Lower lobe of right lung (tissue), 2 donors: Measurements from ENCODE around the gene PECR. TPM values are rescaled to one million over a fixed set of nuclear protein-coding genes. Genes with fewer than 3 reads are reported as not detected.

Source experiments
- ATAC-seq, 2 donors: fragments of 200-7000 bp; cut with Tn5 transposase; one replicate each; pipeline ENCODE4 v1.9.1; 2020 to 2022; ENCODE audit warnings: mild to moderate bottlenecking in 2 of 2, moderate library complexity in 2 of 2
- DNase-seq: peaks from one replicate; pipeline ENCODE4 v3.0.0-alpha.2; 2020
- H3K27ac ChIP-seq: fragments of 200-600 bp; one replicate; pipeline ENCODE4 v1.8.0; 2022
- H3K27me3 ChIP-seq: fragments of 200-600 bp; one replicate; pipeline ENCODE4 v1.8.0; 2022; ENCODE audit warnings: low read depth
- H3K36me3 ChIP-seq: fragments of 200-600 bp; one replicate; pipeline ENCODE4 v1.8.0; 2022; ENCODE audit warnings: mild to moderate bottlenecking
- H3K4me1 ChIP-seq: fragments of 200-600 bp; one replicate; pipeline ENCODE4 v1.8.0; 2022
- H3K4me3 ChIP-seq: fragments of 200-600 bp; one replicate; pipeline ENCODE4 v1.8.0; 2022; ENCODE audit warnings: mild to moderate bottlenecking
- H3K9me3 ChIP-seq: fragments of 200-600 bp; one replicate; pipeline ENCODE4 v1.8.0; 2022
- CTCF ChIP-seq: fragments of 200-600 bp; IDR thresholded peaks from one replicate; pipeline ENCODE4 v1.8.0; 2022; ENCODE audit warnings: antibody characterized with exemption, mild to moderate bottlenecking
- intact Hi-C: fragments of 100-400 bp; cut with DNase I; formaldehyde crosslinking; loops from one replicate; pipeline ENCODE4 v1.11.0; 2022
- total RNA-seq: library from RNA; stranded (reverse); fragmentation: NEBNext Ultra II Directional; extraction: Animal tissue kit (Norgen Biotek cat#: 25700); gene quantifications from one replicate; pipeline ENCODE4 v1.2.1, GENCODE V29; 2021
- donor health status: DM: no; HTN: yes; CAD: no; lungs with severe emphysema.

PECR gene
- total RNA-seq, 1 donor from 2014 or later = 18.5 TPM

DNA sequence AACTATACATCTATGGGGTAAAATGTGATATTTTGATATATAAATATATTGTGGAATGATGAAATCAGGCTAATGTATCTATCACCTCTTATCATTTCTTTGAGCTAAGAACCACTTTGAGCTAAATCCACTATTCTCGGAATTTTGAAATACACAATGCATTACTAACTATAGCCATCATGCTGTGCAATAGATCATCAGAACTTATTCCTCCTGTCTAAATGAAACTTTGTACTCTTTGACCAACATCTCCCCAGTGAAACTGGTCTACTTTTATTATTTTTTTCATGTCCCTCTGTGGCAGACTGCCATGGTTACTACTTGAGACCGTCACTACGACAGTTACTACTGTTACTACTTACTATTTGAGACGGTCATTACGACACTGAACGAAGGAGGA lies 11.4 kb downstream of the PECR start:
- DNase-seq (no peak), ATAC-seq (no peak)
- H3K36me3 ChIP-seq = peaks cover 11% of the 10 kb centered on the region
- TF ChIP-seq CTCF = no peak
- H3K4me3 ChIP-seq = no peak overlapping the region
- peaks cover 8% of the 10 kb centered on the region for H3K4me1 ChIP-seq
- intact Hi-C loops = no loop called here
- no peaks in the 10 kb centered on the region for H3K27me3 ChIP-seq
- no peaks in the 10 kb centered on the region for H3K9me3 ChIP-seq
- H3K27ac ChIP-seq = no peak overlapping the region

- no peak for ATAC-seq
Observed at GRCh38 chr2:216069028-216069427, 12.6 kb downstream of the PECR start.

DNA sequence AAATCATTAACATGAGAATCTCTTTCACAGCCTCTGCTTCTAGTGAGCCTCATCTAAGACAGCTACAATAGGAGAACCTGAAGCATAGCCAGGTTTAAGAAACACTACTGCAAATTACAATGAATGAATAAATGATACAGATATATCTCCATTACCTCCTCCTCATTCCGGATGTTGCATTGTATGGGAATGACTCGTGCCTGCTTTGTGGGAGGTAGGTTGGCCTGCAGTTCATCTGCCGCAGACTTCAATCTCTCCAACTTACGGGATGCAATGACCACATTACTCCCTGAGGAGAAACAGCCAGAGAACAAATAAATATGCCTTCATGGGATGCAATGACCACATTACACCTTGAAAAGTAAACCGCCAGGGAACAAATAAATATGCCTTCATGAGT lies 15.4 kb downstream of the PECR start:
- no peak for ATAC-seq
- Histone ChIP-seq H3K4me3 (no peak overlapping the region), H3K27me3 (no peaks in the 10 kb centered on the region), H3K27ac (no peak overlapping the region), H3K4me1 (peaks cover 3% of the 10 kb centered on the region), H3K36me3 (peaks cover 35% of the 10 kb centered on the region), H3K9me3 (no peaks in the 10 kb centered on the region)
- intact Hi-C loops = no loop called here
- no peak for DNase-seq
- no peak for TF ChIP-seq CTCF

More at GRCh38 chr2:216069028-216069427, 12.6 kb downstream of the PECR start:
- H3K4me3 ChIP-seq = no peak overlapping the region
- TF ChIP-seq CTCF = no peak
- peaks cover 8% of the 10 kb centered on the region for H3K4me1 ChIP-seq
- H3K9me3 ChIP-seq = no peaks in the 10 kb centered on the region
- peaks cover 23% of the 10 kb centered on the region for H3K36me3 ChIP-seq
- H3K27ac ChIP-seq = no peak overlapping the region
- no peak for DNase-seq
- no peaks in the 10 kb centered on the region for H3K27me3 ChIP-seq
- intact Hi-C loops = no loop called here

DNA sequence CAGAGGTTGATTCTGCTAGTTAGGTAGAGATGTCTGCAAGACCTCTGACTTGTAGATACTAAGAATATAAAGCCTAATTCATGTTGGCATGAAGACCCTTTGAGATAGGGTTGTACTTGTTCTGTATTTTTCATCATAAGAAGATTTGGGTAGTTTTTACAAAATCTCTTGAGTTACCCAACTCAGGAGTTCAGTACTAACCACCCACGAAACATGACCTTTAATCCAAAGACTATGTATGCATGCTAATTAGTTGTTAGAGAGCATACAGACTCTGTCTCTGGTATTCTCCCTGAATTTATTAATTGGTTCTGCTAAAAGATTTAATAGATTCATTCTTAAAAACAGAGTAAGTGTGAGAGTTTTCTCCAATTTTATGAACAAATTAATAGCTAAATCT lies 16.9 kb downstream of the PECR start:
- DNase-seq (no peak), ATAC-seq (no peak)
- intact Hi-C loops = no loop called here
- H3K36me3 ChIP-seq = peaks cover 35% of the 10 kb centered on the region
- no peak overlapping the region for H3K4me3 ChIP-seq
- H3K27me3 ChIP-seq = no peaks in the 10 kb centered on the region
- no peaks in the 10 kb centered on the region for H3K4me1 ChIP-seq
- no peak for TF ChIP-seq CTCF
- no peaks in the 10 kb centered on the region for H3K9me3 ChIP-seq
- H3K27ac ChIP-seq = no peak overlapping the region

- Histone ChIP-seq H3K27me3 (no peaks in the 10 kb centered on the region), H3K27ac (no peak overlapping the region), H3K4me3 (no peak overlapping the region), H3K9me3 (no peaks in the 10 kb centered on the region), H3K4me1 (no peaks in the 10 kb centered on the region), H3K36me3 (peaks cover 35% of the 10 kb centered on the region)
- intact Hi-C loops = no loop called here
- TF ChIP-seq CTCF = no peak
- DNase-seq = no peak
- no peak for ATAC-seq
Observed at GRCh38 chr2:216064014-216064630, 17.5 kb downstream of the PECR start.
